ENCODE measurements around the gene NOTCH1. TPM values are rescaled to one million over a fixed set of nuclear protein-coding genes. Genes with fewer than 3 reads are reported as not detected.

Gene NOTCH1
- total RNA-seq, 1 donor from 2014 or later: 84.4 TPM

DNA sequence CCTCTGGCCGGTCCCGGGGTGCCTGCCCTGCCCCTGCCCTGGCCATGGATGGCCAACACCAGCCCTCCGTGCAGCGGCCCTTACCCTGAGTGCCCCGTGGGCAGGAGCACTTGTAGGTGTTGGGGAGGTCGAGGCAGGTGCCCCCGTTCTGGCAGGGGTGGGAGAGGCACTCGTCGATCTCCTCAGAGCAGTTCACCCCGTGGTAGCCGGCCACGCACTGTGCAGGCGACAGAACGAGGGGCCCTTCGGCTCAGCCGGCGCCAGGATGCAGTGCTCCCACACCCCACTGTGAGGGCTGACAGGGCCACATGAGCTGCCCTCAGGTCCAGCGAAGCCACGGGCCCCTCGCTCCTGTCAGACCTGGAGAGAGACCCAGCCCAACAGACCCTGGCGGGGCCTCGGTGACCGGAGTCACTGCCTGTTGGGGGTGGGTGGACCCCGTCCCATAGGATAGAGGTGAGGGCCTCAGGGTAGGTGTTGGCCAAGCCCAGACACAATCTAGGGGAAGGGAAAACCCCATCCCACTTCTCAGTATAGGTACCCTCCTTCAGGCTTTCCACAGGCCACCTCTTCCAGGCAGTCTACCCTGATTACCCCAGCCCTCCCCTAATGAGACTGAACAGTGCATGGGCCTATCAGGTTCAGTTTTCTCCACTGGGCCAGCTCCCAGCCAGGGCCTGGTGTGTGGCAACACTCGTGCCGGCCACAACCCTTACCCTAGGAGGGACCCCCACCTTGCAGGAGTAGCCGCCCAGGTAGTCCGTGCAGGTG, 38.4 kb downstream of the NOTCH1 start:
- intact Hi-C loops (cut with micrococcal nuclease): no loop called here

DNA sequence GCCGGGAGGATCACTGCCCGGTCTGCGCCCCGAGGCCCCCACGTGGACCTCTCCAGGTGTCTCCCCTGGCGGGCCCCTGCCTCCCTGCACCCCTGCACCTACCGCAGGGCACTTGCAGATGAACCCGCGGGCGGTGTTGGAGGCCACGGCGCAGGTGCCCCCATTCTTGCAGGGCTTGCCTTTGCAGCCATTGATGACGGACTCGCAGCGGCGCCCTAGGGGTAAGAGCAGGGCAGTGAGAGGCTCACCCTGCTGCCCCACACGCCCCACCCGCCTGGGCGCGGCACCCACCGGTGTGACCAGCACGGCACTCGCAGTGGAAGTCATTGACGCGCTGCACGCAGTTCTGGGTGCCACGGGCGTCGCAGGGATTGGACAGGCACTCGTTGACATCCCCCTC, 39.4 kb downstream of the NOTCH1 start:
- intact Hi-C loops (cut with micrococcal nuclease): no loop called here

DNA sequence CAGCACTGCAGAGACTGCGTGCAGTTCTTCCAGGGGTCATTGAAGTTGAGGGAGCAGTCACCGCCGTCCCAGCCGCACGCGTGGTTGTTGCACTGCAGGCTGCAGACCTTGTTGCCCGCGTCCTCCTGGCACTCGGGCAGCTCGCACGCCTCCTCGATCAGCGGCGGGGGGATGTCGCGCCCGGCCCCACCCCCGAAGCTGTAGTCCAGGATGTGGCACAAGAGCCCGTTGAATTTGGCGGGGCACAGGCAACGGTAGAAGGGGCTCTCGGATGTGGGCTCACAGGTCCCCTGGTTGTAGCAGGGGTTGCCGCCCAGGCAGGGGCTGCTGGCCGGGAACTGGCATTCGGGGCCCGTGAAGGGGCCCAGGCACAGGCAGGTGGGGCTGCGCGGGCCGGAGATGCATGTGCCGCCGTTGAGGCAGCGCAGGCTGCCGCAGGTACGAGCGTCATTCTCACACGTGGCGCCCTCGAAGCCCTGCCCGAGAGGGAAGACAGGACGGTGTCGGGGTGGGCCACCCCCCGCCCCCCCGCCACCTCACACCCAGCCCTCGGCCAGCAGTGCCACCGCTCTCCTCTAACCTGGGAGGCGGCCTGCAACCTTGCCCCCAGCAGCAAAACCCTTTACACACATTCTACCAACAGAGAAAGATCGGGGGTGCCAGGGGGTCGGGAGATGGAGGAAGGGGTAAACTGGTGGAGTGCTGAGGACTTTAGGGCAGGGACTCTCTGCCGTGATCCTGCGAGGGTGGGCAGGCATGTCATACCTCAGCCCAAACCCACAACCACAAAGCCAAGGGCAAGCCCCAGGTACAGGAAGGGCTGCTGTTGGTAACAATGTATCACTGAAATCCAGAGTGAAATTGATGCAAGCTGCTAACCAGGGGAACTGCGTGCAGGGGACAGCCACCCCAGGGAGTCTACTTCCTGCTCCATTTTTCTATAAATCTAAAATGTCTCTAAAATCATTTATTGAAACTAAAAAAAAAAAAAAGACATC, 40.1 kb downstream of the NOTCH1 start:
- intact Hi-C loops (cut with micrococcal nuclease): no loop called here

DNA sequence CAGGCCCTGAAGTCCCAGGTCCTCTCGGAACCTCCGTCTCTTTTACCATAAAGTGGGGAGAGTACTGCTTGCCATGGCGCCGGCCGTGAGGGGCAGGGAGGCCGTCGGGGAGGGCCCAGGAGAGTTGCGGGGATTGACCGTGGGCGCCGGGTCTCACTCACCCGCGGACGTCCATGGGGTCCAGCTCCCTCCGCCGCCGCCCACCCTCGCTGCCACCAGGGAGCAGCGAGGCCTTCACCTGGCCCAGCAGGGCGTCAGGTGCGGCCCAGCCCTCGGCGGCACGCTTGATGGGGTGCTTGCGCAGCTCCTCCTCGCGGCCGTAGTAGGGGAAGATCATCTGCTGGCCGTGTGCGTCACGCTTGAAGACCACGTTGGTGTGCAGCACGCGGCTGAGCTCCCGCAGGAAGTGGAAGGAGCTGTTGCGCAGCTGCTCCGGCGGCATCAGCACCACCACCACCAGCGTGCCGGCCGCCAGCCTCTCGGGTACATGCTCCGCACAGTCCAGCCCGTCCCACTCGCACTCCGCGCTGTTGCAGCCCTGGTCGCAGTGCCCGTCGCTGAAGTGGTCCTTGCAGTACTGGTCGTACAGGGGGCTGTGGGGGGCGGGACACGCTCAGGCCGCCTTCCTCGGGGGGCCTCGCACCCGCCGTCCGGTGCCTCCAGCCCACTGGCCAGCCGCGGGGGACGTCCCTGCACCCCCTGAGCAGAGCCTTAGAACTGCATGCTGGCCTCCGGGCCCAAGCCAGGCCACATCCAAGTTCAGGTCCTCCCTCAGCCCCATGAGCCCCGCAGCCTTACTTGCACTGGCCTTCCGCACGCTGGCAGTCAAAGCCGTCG, 41.1 kb downstream of the NOTCH1 start:
- intact Hi-C loops (cut with micrococcal nuclease): no loop called here

DNA sequence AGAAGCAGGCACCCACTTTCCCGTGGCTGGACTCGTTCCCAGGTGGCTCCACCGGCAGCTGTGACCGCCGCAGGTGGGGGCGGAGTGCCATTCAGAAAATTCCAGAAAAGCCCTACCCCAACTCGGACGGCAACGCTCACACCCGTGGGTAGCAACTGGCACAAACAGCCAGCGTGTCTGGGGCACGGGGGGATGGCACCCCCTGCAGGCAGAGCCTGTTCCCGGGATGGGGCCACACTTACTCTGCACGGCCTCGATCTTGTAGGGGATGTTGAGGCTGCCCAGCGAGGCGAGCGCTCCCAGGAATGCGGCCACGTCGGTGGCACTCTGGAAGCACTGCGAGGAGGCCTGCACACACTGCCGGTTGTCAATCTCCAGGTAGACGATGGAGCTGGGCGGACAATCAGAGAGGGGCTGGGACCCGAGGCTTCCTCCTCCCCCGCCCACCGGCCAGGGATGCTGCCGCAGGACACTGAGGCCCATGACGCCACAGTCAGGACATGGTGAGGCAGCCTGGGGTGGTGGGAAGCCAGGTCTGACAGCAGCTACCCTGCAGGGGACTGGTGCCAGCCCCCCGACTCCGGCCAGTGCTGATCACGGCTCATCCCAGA, 42.8 kb downstream of the NOTCH1 start:
- intact Hi-C loops (cut with micrococcal nuclease): no loop called here

DNA sequence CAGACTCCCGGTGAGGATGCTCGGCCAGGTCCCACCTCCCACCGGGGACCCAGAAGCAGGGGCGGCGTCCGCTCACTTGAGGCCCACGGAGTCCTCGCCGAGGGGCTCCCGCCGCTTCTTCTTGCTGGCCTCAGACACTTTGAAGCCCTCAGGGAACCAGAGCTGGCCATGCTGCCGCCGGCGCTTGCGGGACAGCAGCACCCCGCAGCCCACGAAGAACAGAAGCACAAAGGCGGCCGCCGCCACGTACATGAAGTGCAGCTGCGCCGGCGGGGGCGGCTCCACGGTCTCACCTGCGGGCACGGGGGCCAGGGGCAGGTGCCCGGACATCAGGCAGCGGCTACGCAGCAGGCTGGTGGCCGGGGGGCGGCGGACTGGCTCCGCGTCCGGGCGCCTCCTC, 43.7 kb downstream of the NOTCH1 start:
- intact Hi-C loops (cut with micrococcal nuclease): no loop called here

DNA sequence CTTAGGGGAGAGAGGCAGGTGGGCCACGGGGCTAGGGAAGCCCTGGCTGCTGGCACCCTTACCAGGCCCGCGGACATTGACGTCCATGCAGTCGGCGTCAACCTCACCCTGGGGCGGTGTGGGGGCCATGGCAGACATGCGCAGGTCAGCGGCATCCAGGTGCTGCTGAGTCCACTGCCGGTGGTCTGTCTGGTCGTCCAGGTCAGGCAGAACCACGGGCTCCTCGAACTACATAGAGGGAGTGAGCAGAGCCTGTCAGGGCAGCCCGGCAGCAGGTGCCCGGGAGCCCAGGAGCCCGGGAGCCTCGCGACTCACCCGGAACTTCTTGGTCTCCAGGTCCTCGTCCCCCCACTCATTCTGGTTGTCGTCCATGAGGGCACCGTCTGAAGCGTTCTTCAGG, 44.2 kb downstream of the NOTCH1 start:
- intact Hi-C loops (cut with micrococcal nuclease): no loop called here

- intact Hi-C loops (cut with micrococcal nuclease): no loop called here
These were observed 45.6 kb downstream of the NOTCH1 start for GRCh38 chr9:136499935-136500910.

DNA sequence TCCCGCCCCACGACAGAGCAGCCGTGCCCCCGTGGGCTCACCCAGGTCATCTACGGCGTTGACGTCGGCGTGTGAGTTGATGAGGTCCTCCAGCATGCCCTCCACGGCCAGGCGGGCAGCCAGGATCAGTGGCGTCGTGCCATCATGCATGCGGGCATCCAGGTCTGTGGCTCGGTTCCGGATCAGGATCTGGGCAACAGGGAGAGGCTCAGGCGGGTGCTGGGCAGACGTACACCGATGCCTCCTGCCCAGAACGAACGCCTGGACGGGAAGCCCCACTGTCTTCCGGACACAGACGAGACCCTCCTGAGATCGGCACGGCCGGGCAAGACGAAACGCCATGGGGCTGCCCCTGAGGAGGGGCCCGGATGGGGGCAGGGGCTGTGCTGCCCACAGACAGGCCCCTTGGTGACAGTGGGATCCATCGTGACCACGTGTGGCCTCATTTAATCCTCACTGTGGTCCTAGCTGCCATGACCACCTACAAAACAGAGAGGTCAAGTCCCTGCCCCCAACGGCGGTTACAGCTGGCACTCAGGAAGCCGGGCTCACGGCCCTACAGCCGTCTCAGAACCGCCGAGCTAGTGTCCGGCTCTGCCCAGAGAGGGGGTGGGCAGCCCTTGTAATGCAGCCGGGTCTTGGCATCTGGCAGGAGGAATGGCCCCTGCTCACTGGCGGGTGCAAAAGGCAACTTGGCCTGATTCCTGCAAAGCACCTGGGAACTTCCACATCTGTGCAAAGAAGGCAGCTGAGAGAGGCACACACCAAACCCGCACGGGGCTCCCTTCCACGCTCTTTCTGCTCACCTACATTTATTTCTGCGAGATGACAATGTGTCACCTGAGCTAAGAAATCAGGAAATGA, 46.5 kb downstream of the NOTCH1 start:
- intact Hi-C loops (cut with micrococcal nuclease): no loop called here

DNA sequence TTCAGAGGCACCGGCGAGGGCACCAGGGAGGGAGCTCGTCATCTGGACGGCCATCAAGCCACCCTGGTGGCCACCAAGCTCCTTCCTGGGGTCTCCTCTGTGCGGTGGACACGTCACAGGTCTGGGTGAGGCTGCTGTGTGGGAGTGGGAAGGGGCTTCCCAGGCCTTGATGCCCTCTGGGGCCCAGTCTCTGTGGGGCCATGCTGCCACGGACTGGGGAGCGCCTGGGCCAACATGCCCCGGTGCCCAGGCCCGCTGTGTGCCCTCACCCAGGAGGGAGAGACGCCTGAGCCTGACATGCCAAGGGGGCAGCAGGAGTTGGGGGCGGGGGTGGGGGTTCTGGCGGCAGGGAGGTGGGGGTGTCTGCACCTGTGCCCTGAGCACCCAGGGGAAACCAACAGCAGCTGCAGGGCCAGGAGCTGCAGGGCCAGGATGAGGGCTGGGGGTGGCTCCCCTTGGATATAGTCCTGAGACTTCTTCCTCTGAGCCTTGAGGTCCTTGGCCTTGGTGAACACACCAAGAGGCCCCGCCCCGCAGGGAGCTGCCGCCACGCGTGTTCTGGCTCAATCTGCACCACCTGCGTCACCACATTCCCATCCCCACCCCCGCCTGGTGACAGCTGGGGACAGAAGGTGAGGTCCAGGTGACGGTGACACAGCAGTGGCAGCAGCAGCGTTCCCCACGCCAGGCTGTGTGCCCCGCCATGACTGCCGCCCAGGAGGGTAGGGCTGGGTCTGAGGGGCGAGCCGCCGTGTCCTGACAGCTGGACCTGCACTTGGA, 47.7 kb downstream of the NOTCH1 start:
- intact Hi-C loops (cut with micrococcal nuclease): no loop called here

GRCh38 chr9:136496801-136497620, 48.8 kb downstream of the NOTCH1 start:
- intact Hi-C loops (cut with micrococcal nuclease): no loop called here

DNA sequence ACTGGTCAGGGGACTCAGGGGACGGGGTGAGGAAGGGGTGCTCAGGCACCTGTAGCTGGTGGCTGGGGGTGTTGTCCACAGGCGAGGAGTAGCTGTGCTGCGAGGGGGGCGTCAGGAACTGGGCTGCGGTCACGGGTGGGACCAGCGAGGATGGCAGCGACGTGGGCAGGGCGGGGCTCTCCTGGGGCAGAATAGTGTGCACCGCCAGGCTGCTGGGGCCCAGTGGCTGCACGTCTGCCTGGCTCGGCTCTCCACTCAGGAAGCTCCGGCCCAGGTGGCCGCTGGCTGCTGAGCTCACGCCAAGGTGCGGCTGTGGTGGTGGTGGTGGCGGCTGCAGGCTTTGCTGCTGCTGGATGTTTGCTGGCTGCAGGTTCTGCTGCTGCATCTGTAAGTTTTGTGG, 49.7 kb downstream of the NOTCH1 start:
- intact Hi-C loops (cut with micrococcal nuclease): no loop called here

- intact Hi-C loops (cut with micrococcal nuclease): no loop called here
These were observed 50.5 kb downstream of the NOTCH1 start for GRCh38 chr9:136495238-136495800.

GRCh38 chr9:136494531-136495215, 51.2 kb downstream of the NOTCH1 start:
- intact Hi-C loops (cut with micrococcal nuclease): no loop called here

GRCh38 chr9:136494012-136494411, 51.8 kb downstream of the NOTCH1 start:
- intact Hi-C loops (cut with micrococcal nuclease): no loop called here

GRCh38 chr9:136493567-136493971, 52.3 kb downstream of the NOTCH1 start:
- intact Hi-C loops (cut with micrococcal nuclease): no loop called here

All from T-helper 1 cell treated with Interleukin-12 subunit alpha and Interleukin-12 subunit beta and Interleukin-4 antibody, amounts not matched to agents 30 ng/mL and 1 ng/mL, for 36 hours (primary cell).